HEK293T (cell line): Measurements from ENCODE around the gene SMYD5.

Experiments used
- CTCF ChIA-PET: fragments of 350-600 bp; formaldehyde crosslinking; extraction: SDS; loops from one replicate; lab custom pipeline; 2021; ENCODE audit warnings: antibody characterized with exemption, inconsistent platforms; lab: Yijun Ruan, JAX
- POLR2A ChIA-PET: fragments of 350-600 bp; formaldehyde crosslinking; extraction: SDS; loops from one replicate; lab custom pipeline; 2020; ENCODE audit warnings: antibody characterized with exemption, inconsistent platforms; lab: Yijun Ruan, JAX
- DNase-seq: peaks from one replicate; pipeline ENCODE4 v3.0.0; 2012; ENCODE audit warnings: mixed read lengths; ENCODE audit errors: extremely low spot score
- ARNT ChIP-seq: fragments of 450-650 bp; IDR thresholded peaks from 2 replicates; pipeline ENCODE4 v1.6.1; 2017; ENCODE audit warnings: mild to moderate bottlenecking
- BHLHE40 ChIP-seq: fragments of 450-650 bp; IDR thresholded peaks from 2 replicates; pipeline ENCODE4 v1.6.1; 2016; ENCODE audit warnings: mild to moderate bottlenecking, moderate library complexity, borderline replicate concordance
- CTBP1 ChIP-seq: fragments of 450-650 bp; IDR thresholded peaks from 2 replicates; pipeline ENCODE4 v1.6.1; 2016; ENCODE audit warnings: borderline replicate concordance
- ELF4 ChIP-seq: fragments of 450-650 bp; IDR thresholded peaks from 2 replicates; pipeline ENCODE4 v1.6.1; 2017; ENCODE audit warnings: antibody characterized with exemption
- FOXA1 ChIP-seq: fragments of 450-650 bp; IDR thresholded peaks from 2 replicates; pipeline ENCODE4 v1.6.1; 2016; ENCODE audit warnings: mild to moderate bottlenecking
- FOXK2 ChIP-seq: fragments of 450-650 bp; IDR thresholded peaks from 2 replicates; pipeline ENCODE4 v1.6.1; 2016; ENCODE audit warnings: mild to moderate bottlenecking
- FOXM1 ChIP-seq: fragments of 450-650 bp; IDR thresholded peaks from 2 replicates; pipeline ENCODE4 v1.6.1; 2017; ENCODE audit warnings: mild to moderate bottlenecking, borderline replicate concordance
- HDGF ChIP-seq: fragments of 450-650 bp; IDR thresholded peaks from 2 replicates; pipeline ENCODE4 v1.6.1; 2017; ENCODE audit warnings: antibody characterized with exemption, borderline replicate concordance
- L3MBTL2 ChIP-seq: fragments of 450-650 bp; conservative IDR thresholded peaks from 2 replicates; pipeline ENCODE4 v1.6.1; 2016; ENCODE audit warnings: mild to moderate bottlenecking
- LEF1 ChIP-seq: fragments of 450-650 bp; IDR thresholded peaks from 2 replicates; pipeline ENCODE4 v1.6.1; 2017; ENCODE audit warnings: mild to moderate bottlenecking, borderline replicate concordance
- NFRKB ChIP-seq: fragments of 450-650 bp; IDR thresholded peaks from 2 replicates; pipeline ENCODE4 v1.6.1; 2016; ENCODE audit warnings: mild to moderate bottlenecking, moderate library complexity
- SP1 ChIP-seq: fragments of 450-650 bp; IDR thresholded peaks from 2 replicates; pipeline ENCODE4 v1.6.1; 2017
- SUZ12 ChIP-seq: fragments of 450-650 bp; IDR thresholded peaks from 2 replicates; pipeline ENCODE4 v1.6.1; 2016; ENCODE audit warnings: mild to moderate bottlenecking
- TARDBP ChIP-seq: fragments of 450-650 bp; IDR thresholded peaks from 2 replicates; pipeline ENCODE4 v1.6.1; 2016
- ZNF384 ChIP-seq: fragments of 450-650 bp; IDR thresholded peaks from 2 replicates; pipeline ENCODE4 v1.6.1; 2016
- TF ChIP-seq, protein P1 (sequence below): fragments of 450-650 bp; IDR thresholded peaks from 2 replicates; pipeline ENCODE4 v1.6.1; 2016

The SMYD5 gene

DNA sequence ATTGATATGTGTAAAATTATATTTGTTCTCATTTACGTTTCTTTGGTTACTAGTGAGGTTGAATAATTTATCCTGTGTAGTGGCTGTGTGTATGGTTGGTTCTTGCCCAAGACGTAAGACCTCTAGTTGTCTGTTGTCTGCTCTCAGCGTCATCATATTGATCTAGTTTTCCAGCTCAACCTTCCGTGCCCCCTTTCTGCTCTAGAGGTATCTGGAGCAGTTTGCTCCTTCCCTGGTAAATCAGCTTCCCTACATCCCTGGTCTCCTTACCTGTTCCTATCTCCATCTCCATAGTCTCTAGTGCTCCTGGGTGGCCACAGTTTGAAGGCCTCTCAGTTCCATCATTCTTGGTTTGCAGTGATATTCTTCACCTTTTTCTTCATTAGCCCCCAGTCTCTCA is 1.2 kb downstream of the SMYD5 start:
- POLR2A ChIA-PET, result interaction anchor here (0.7 to 7.5 kb wide), 2 partner anchors 19 to 38 kb away, joined by 3 to 53 read pairs; partner anchors contain the start of genes CCT7 and PRADC1
- DNase-seq, result no peak
- CTCF ChIA-PET, result no interaction called here
- TF ChIP-seq BHLHE40 (no peak), ELF4 (no peak), ARNT (no peak), NFRKB (no peak)

DNA sequence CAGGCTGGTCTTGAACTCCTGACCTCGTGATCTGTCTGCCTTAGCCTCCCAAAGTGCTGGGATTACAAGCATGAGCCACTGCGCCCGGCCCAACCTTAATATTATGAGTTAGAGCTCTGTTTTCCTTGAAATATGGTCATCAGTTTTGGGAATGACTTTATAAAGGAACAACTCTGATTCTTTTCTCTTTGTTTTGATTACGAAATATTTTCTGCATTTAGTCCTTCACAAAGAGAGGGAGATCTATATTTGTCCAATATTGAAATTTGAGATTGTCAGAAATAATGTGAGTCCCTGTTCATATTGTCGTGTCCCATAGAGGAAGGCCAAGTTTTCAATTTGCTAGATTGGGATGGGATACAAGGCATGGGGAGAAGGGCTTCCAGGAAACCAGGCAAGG is 3.1 kb downstream of the SMYD5 start:
- ChIA-PET CTCF (no interaction called here), POLR2A (interaction anchor here (7.5 kb wide), 1 partner anchor 17 kb away, joined by 53 read pairs; the partner anchor contains the start of genes CCT7 and PRADC1)
- TF ChIP-seq LEF1 (no peak), CTBP1 (no peak), SUZ12 (no peak), BHLHE40 (no peak), NFRKB (no peak)

DNA sequence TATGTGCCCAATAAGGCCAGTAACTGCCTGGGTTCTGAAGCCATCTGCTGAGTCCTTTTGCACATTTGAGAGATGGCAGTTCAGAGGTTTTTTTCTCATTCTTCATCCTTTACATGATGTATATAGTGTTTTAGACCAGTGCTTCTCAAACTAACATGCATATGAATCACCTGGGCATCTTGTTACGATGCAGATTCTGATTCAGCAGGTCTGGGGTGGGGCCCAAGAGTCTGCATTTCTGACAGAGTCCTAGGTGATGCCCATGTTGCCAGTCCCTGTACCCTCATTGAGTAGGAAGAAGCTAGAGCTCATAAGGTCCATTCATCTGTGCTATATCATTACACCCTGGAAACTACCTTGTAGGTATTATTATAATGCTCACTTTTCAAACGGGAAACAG is 3.8 kb downstream of the SMYD5 start:
- DNase-seq, result no peak
- no peak for TF ChIP-seq BHLHE40
- TF ChIP-seq ELF4, result no peak
- no peak for TF ChIP-seq FOXA1
- TF ChIP-seq FOXK2, result no peak
- TF ChIP-seq HDGF, result no peak
- CTCF ChIA-PET, result interaction anchor here (0.5 to 0.7 kb wide), 2 partner anchors 74 to 300 kb away, joined by 3 to 4 read pairs; no protein-coding TSS in a partner anchor
- POLR2A ChIA-PET, result interaction anchor here (7.5 kb wide), 1 partner anchor 16 kb away, joined by 53 read pairs; the partner anchor contains the start of genes CCT7 and PRADC1

More for the DNA sequence above, 3.1 kb downstream of the SMYD5 start:
- DNase-seq, result no peak

DNA sequence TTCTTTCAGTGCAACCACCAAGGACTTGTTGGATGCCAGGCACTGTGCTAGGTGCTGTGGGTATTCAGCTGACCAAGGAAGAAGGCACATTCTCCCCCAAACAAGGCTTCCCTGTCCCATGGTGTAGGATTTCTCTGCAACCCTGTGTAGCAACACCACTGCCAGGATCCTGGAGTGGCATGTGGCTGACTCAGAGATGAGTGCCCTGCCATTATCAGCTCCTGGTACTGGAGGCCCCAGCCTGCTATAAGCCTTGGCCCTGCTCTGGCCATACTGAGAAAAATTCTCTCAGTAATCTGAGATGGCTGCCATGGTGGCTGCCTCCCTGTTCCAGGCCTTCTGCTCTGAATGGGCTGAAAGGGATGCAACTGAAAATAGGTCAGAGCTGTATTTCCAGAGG is 4.3 kb downstream of the SMYD5 start:
- CTCF ChIA-PET, result interaction anchor here (0.5 to 0.7 kb wide), 2 partner anchors 73 to 300 kb away, joined by 3 to 4 read pairs; no protein-coding TSS in a partner anchor
- TF ChIP-seq SP1, result no peak
- no peak for TF ChIP-seq ELF4
- POLR2A ChIA-PET, result interaction anchor here (7.5 kb wide), 1 partner anchor 16 kb away, joined by 53 read pairs; the partner anchor contains the start of genes CCT7 and PRADC1
- no peak for DNase-seq

DNA sequence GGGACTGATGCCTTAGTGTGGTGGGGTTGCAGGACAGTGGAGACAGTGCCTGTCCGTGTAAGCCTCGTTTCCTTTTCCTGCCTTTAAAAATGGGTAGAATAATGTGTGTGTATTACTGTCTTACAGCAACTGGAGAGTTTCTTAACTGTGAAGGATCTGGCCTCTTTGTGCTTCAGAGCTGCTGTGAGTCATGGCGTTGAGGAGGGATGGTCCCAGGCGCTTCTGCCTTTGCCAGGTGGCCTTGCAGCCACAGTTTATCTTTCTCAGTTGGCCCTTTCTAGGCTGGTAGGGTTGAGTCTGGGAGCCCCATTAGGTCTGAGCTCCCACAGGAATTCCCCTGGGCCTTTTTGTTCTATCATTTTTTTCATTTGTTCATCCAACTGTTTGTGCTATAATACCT is 9.8 kb downstream of the SMYD5 start:
- TF ChIP-seq NFRKB (no peak), TARDBP (no peak), CTBP1 (no peak), ARNT (no peak), ELF4 (no peak)
- TF ChIP-seq, protein P1, sequence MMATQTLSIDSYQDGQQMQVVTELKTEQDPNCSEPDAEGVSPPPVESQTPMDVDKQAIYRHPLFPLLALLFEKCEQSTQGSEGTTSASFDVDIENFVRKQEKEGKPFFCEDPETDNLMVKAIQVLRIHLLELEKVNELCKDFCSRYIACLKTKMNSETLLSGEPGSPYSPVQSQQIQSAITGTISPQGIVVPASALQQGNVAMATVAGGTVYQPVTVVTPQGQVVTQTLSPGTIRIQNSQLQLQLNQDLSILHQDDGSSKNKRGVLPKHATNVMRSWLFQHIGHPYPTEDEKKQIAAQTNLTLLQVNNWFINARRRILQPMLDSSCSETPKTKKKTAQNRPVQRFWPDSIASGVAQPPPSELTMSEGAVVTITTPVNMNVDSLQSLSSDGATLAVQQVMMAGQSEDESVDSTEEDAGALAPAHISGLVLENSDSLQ, result no peak
- CTCF ChIA-PET, result no interaction called here
- POLR2A ChIA-PET, result interaction anchor here (0.9 to 2.6 kb wide), 2 partner anchors 9 to 10 kb away, joined by 3 to 10 read pairs; partner anchors contain the start of genes CCT7 and PRADC1
- no peak for DNase-seq

DNA sequence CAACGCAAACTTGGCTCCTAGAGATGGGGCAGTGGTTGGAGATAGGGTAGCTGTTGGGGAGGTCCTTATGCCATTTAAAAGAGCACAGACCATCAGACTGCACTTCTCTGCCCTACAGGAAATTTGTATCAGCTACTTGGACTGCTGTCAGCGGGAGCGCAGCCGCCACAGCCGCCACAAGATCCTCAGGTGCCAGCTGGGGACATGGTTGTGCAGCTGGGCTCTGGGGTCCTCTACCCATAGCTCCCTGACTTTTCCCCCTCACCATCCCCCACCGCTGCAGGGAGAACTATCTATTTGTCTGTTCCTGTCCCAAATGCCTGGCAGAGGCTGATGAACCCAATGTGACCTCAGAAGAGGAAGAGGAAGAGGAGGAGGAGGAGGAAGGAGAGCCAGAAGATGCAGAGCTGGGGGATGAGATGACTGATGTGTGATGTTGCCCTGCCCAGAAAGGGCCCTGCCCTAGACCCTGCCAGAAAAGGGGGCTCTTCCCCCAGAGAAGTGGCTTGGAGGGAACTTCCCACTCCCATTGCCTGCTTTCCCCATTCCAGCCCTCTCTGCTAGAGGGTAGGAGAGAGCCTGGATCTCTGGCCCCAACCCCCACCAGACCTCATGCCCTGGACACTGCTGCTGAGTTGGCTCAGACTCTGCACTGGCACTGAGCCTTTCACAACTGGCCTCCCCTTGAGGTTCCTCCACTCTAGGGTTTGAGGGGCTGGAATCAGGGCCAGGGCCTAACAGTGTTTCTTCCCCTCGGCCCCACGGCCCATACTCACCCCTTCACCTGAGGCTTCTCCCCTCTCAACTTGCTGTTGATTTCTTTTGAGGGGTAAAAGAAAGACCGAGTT is 11.7 kb downstream of the SMYD5 start:
- POLR2A ChIA-PET, result interaction anchor here (2.6 kb wide), 1 partner anchor 8 kb away, joined by 10 read pairs; the partner anchor contains the start of gene CCT7
- no peak for DNase-seq
- CTCF ChIA-PET, result no interaction called here
- TF ChIP-seq ZNF384 (no peak), ELF4 (no peak), ARNT (no peak), SUZ12 (no peak), CTBP1 (no peak), BHLHE40 (no peak)

DNA sequence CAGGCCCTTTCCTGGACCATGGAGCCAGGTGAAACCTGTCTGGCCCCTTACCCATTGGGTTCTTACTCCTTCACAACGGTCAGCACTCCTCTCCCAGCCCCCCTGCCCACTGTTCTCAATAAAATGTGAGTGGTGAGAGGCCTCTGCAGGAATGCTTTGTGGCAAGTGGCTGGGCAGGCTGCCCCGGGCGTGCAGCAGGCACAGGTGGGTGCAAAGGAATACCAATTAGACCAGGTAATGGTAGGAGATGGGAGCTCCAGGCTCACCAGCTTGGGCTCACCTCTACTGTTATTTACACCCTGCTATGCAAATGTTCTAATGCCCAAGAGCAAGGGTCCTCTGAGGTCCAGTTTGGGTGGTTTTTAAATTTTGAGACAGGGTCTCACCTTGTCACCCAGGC is 13.0 kb downstream of the SMYD5 start:
- POLR2A ChIA-PET, result interaction anchor here (1.6 kb wide), 1 partner anchor 14 kb away, joined by 5 read pairs; no protein-coding TSS in a partner anchor

More for the DNA sequence above, 13.0 kb downstream of the SMYD5 start:
- no peak for DNase-seq
- CTCF ChIA-PET, result no interaction called here
- no peak for TF ChIP-seq L3MBTL2
- no peak for TF ChIP-seq ELF4
- TF ChIP-seq BHLHE40, result no peak
- TF ChIP-seq FOXK2, result no peak
- no peak for TF ChIP-seq SP1
- no peak for TF ChIP-seq HDGF
- TF ChIP-seq FOXA1, result no peak
- no peak for TF ChIP-seq TARDBP
- no peak for TF ChIP-seq SUZ12
- no peak for TF ChIP-seq LEF1
- TF ChIP-seq NFRKB, result no peak
- TF ChIP-seq ZNF384, result no peak
- no peak for TF ChIP-seq ARNT
- TF ChIP-seq, protein P1, result no peak
- TF ChIP-seq FOXM1, result no peak
- no peak for TF ChIP-seq CTBP1
